B cell (primary cell): ENCODE data around the gene TCERG1L.

Experiments
- EZH2 ChIP-seq: IDR thresholded peaks from 2 replicates; pipeline ENCODE4 v1.6.1; 2012; ENCODE audit warnings: borderline replicate concordance, low read depth, mild to moderate bottlenecking, moderate library complexity, low read length; ENCODE audit not compliant: insufficient read depth, poor library complexity, severe bottlenecking
- TF ChIP-seq, protein P1 (sequence below): fragments of 200-600 bp; IDR thresholded peaks from one replicate; pipeline ENCODE4 v1.8.0; 2022; ENCODE audit warnings: antibody characterized with exemption, mild to moderate bottlenecking

GRCh38 chr10:131355056-131355455 lies 43.5 kb upstream of the TCERG1L start:
- TF ChIP-seq, protein P1, sequence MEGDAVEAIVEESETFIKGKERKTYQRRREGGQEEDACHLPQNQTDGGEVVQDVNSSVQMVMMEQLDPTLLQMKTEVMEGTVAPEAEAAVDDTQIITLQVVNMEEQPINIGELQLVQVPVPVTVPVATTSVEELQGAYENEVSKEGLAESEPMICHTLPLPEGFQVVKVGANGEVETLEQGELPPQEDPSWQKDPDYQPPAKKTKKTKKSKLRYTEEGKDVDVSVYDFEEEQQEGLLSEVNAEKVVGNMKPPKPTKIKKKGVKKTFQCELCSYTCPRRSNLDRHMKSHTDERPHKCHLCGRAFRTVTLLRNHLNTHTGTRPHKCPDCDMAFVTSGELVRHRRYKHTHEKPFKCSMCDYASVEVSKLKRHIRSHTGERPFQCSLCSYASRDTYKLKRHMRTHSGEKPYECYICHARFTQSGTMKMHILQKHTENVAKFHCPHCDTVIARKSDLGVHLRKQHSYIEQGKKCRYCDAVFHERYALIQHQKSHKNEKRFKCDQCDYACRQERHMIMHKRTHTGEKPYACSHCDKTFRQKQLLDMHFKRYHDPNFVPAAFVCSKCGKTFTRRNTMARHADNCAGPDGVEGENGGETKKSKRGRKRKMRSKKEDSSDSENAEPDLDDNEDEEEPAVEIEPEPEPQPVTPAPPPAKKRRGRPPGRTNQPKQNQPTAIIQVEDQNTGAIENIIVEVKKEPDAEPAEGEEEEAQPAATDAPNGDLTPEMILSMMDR, result no peak
- no peak for TF ChIP-seq EZH2
